ENCODE data around the gene EAF1.
"Not testable (repeated sequence)": the region's sequence is repeated elsewhere in the genome, so short reads cannot be mapped to it uniquely, and the experiment has no call there.

Gene EAF1

DNA sequence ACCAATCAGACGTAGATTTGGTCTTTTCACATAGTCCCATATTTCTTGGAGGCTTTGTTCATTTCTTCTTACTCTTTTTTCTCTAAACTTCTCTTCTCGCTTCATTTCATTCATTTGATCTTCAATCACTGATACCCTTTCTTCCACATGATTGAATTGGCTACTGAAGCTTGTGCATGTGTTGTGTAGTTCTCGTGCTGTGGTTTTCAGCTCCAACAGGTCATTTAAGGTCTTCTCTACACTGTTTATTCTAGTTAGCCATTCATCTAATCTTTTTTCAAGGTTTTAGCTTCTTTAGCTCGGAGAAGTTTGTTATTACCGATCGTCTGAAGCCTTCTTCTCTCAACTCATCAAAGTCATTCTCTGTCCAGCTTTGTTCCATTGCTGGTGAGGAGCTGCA is 57.2 kb downstream of the EAF1 start:
- not testable (repeated sequence) for DNase-seq (ENCODE audit: low spot score)

GRCh38 chr3:15486020-15486419 is 58.6 kb downstream of the EAF1 start:
- DNase-seq (ENCODE audit: low spot score) = no peak

DNA sequence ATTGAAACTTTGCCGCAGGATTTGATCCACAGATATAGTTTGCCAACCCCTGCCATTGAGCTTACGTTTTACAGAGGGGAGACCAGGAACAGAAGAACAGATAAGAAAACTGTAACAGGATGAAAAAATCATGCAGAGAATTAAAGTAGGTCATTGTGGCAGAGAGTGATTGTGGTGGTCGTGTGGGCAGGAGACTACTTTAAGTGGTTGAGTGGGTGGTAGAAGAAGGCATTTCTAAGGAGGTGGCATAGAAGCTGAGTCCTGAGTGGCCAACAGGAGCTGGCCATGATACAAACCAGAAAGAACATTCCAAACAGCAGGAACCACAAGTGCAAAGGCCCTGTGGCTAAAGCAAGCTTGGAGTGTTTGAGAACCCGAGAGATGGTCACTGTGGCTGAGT is 59.6 kb downstream of the EAF1 start:
- DNase-seq (ENCODE audit: low spot score) = no peak

DNA sequence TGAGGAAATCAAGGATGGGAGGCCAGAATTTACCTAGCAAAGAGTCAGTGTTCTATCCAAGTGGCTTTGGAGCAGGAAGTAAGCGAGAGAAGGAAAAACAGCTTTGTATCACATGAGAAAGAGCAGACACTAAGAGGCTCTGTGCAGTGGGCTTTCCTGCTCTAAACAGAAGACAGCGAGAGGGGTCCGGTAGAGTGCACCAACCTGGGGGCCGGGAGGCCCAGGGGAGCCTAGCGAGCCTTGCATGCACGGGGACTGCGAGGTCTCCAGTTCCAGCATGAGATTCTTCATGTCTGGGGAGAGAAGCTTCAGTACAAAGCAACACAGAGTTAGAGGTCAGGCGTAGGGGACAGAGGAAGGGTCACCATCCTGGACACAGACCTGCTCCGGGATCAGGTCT is 60.6 kb downstream of the EAF1 start:
- no peak for DNase-seq (ENCODE audit: low spot score)

DNA sequence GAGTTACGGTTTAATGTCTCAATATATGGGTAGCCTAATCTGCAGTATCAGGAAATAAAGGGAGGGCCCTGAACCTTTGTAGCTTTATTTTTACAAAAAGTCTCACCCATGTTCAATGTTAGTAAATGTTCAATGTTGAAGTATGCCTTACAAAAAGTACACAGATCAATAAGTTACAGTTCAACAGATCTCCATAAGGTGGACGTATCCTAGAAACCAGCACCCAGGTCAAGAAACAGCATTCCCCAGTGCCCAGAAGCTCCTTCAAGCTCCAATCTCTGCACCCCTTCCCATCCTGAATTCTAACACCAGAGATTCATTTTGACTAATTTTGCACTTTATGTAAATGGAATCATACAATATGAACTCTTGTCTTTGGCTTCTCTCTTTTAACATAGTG is 62.8 kb downstream of the EAF1 start:
- DNase-seq (ENCODE audit: low spot score) = no peak

DNA sequence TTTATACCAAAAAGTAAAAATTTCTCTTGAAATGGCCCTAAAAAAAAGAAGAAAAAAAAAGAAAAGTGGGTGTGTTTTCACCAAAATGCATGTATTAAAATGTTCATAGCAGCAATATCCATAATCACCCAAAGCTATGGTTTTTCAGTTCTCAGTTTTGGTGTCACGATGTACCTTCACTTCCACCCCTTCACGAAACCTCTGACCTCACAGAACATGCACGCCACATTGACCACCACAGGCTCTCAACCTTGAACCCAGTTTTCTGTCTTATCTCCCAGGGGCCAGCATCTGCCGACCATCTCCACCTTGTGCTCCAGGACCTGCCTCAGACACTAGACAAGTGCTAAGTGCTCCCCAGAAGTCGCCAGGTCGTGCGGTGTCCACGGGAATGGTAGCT is 63.7 kb downstream of the EAF1 start:
- DNase-seq (ENCODE audit: low spot score) = no peak
